NOMO-1 treated with DMSO at 0.1 percent for 48 hours (cell line): ENCODE measurements around the gene BCLAF1.
"Not testable (repeated sequence)": the region's sequence is repeated elsewhere in the genome, so short reads cannot be mapped to it uniquely, and the experiment has no call there.

Experiments
- DNase-seq: peaks from one replicate; lab custom pipeline; 2025; ENCODE audit not compliant: unreplicated experiment; lab: John Stamatoyannopoulos, UW

The BCLAF1 gene

DNA sequence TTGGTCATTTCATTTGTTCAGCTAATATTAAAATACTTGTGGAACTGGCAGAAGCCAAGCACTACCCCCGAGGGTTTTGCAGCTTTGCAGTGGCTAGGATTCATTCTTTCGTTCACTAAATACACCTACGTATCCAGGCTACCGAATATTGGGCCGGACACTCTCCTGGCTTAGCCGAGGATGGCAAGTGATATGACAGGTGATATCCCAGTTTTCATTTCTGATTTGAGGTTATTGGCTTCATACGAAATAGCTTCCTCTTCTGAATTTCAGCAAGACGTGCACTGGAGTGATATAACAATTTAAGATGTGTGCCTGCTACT lies 39.0 kb downstream of the BCLAF1 start:
- peak; percentile 25 for DNase-seq

DNA sequence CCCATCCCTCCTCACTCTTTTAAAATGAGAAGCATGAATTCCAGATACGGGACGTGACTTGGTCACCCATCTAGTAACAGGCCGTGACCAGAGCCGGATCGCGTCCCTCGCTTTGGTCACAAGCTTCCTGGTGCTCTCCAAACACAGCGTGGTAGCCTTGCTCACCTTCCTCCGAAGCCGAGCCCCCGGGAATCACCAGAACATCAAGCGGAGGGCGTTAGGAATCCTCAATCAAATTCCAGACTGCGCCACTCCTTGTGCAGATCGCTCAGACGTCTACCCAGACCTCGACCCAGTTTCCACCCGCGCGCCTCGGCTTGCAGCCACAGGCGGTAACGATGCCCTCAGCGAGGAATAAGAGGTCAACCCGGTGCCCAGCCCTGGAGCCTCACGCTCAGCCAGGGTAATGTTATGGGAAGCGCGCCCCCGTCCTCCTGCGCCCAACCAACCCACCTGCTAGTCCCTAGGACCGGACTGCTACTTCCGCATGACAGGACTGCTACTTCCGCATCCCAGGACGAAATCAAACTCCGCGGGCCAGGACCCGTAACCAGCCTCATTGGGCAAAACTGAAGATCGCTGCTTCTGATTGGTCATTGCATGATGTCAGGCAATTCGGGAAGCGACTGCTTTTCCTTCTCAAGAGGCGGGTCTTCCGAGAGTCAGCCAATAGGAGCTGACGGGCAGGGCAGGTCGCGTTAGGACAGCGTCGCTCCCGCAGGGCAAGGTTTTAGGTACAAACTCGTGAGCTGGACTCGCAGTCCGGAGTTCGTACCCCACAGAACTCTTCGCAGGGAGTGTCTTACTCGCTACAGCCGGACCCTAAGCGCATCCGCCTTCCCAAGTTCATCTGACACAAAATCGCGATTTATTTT lies 39.6 kb downstream of the BCLAF1 start, which contains the start of gene MTFR2:
Gene MTFR2, minus strand, starts transcription at position 501 of the 875 bp plus-strand sequence. CDS start 1,212 bp downstream, outside the sequence.
- peak; percentile 99 for DNase-seq

DNA sequence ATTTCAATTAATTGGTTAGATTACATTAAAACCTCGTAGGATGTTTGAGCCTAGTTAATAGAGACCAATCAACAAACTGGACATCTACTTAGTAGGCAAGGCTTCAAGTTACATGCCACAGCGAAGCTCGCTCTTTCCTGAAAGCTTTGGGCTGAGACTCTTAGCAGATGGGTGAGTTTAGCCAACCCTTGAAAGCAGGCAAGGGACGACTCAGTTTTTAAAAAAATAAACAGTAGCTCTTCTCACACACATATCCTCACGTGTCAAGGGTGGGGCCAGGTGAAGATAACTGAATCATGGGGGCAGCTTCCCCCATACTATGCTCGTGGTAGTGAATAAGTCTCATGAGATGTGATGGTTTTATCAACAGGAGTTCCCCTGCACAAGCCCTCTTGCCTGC lies 40.3 kb downstream of the BCLAF1 start:
- no peak for DNase-seq

GRCh38 chr6:136244061-136244616 lies 45.5 kb downstream of the BCLAF1 start:
- no peak for DNase-seq

DNA sequence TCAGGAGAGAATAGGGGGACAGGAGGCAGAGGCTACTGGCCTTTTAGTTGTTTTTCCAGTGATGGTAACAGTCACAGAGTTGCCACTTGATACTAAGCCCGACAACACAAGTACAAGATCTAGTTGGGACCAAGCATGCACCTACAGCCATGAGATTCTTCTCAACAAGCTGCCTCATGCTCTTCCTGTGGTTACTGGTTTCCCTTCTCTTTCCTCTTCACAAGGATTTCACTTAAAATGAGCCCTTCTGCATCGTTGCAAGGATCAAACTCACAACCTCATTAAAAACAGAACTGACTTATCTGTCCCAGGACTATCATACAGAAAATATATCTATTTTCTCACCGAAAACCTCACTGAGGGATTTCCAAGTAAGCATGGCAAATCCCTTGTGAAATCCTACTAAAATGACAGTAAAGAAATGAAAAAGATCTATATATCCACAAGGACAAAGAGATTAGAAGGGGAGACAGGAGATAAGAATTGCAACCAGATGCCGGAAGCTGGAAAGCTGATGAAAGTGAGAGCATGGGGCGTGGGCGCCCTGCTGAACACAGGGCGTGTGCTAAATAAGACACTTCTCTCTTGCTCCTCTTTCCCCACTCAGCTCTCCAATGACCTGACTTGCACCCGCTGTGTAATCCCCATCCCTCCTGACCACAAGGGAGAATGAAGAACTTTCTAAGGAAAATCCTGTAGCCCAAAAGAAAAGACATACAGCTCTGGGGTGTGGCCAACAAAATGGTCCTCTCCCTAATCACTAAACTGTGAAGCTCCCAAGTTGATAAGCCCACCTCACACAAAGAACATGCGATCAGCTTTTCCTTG lies 53.0 kb downstream of the BCLAF1 start:
- no peak for DNase-seq

- no peak for DNase-seq
These were observed 54.4 kb downstream of the BCLAF1 start for GRCh38 chr6:136235233-136235564.

DNA sequence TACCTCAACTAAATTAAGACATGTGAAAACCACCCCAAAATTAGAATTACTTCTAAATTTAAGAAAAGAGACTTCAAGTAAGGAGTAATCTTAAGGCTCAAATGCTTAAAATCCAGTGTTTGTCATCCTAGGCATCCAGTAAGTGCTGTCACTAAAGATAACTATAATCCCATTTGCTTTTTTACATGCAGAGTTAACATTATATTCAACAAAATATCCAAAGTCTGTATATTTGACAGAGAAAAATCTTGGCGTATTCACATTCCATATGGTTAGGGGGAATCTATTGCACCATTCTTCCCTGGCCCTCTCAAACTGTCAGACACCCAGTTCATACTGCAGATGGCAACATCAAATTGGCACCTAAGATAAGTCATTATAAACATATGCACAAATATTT lies 56.9 kb downstream of the BCLAF1 start:
- no peak for DNase-seq

- no peak for DNase-seq
These were observed 59.3 kb downstream of the BCLAF1 start for GRCh38 chr6:136230219-136230853.

DNA sequence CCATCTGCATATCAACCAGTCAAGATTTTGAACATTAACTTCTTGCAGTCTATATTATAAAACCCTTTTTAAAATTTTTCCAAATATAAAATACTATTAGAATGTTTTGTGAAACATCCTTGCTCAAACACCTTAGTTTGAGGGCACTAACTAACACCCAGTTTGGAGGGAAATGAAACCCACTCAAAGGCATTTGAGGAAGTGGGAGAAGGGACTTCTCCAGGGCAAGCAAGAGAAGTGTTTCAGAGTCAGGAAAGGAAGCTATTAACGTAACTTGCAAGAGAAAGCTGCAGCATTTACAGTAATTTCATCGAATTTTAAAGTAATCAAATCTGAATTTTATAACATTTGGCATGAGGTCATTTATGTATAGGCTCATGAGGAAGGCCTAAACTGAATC lies 60.8 kb downstream of the BCLAF1 start:
- DNase-seq = peak; percentile 86

DNA sequence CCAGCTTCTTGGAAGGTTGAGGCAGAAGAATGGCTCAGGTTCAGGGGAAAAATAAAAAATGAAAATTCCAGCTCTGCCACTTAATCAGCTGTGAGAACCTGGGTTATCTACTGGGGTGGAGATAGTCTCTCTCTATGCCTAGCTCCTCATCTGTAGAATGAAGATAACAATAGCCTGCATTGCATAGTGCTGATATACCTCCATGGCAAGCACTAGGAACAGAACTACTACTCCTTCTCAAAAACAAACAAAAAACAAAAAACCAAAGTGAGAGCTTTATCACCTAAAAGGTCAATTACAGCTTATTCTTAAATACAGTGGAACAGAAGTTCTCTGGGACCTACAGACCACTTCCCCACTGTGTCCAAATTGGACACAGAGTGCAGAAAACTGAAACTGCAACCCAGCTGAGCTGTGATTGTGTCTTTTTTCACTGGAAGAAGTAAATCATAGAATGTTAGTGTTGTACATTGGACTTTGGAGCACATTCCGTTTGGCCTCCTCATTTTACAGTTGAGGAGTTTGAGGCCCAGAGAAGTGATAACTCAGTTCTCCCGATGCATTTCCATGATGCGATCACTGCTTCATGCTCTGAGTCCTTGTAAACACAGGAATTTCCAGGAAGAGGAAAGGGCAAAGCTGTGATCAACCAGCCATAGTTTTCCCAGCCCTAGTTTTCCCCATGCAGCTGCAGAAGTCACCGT lies 62.8 kb downstream of the BCLAF1 start:
- no peak for DNase-seq

- peak; percentile 71 for DNase-seq
These were observed 63.5 kb downstream of the BCLAF1 start for GRCh38 chr6:136226027-136226673.

DNA sequence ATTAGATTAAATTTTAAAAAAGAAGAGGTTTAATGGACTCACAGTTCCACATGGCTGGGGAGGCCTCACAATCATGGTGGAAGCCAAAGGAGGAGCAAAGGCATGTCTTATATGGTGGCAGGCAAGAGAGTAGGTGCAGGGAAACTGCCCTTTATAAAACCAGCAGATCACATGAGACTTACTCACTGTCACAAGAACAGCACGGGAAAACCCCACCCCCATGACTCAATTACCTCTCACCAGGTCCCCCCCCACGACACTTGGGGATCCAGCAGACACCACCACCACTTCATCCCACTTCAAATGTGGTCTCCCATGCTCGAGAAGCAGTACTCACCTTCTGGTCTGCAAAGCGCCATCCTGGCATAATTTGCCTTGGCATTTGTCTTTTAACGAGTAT lies 64.2 kb downstream of the BCLAF1 start:
- no peak for DNase-seq

- not testable (repeated sequence) for DNase-seq
These were observed 64.7 kb downstream of the BCLAF1 start for GRCh38 chr6:136224974-136225373.

GRCh38 chr6:136216503-136217401 lies 72.9 kb downstream of the BCLAF1 start:
- no peak for DNase-seq

DNA sequence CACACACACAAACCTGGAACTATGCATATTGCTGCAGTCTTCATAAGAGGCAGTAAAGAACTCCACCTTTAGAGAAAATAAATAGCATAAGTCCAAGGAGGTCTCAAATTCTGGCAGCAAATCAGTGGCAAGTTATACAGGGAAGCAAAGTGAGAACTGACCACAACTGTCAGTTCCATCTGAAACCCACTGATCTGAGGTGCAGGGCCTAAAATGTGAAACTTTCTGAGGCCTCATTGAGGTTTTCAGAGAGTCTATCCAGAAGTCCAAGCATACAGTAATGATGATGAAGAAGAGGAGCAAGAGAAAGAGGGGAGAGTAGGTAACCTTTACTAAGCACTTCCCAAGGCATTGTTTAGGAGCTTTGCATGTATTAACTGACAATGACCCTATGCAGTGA lies 75.8 kb downstream of the BCLAF1 start:
- DNase-seq = no peak

- DNase-seq = no peak
These were observed 76.6 kb downstream of the BCLAF1 start for GRCh38 chr6:136213012-136213539.

DNA sequence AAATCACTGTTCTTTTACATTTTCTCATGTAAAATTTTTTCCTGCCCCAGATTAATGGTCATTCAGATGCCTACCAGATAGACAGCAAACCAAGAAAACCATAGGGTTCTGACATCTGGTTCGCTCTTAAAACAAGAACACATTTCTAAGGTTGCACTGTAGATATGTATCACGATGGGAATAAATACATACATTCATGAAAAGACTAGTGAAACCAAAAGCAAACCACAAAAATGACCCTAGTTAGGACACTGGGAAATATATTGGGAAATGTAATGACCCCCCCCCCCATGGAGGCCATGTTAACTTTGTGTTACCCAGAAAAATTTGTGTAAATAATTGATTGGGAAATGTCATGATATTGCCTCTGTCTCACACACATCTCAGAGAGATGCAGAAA lies 77.0 kb downstream of the BCLAF1 start:
- DNase-seq = no peak

- DNase-seq = no peak
These were observed 79.1 kb downstream of the BCLAF1 start for GRCh38 chr6:136210398-136211165.
